ENCODE results near the gene CEBPZ. TPM values are rescaled to one million over a fixed set of nuclear protein-coding genes. Genes with fewer than 3 reads are reported as not detected.

Gene CEBPZ
- total RNA-seq, result 28.3 and 28.4 TPM in 2 replicates

GRCh38 chr2:37231241-37232130, at the start of gene CEBPZ, which contains the start of gene NDUFAF7:
TSS of gene CEBPZ (minus strand) at chr2:37231596. CDS start at chr2:37231567, 29 bp downstream.
TSS of gene NDUFAF7 (plus strand) at chr2:37231658. CDS start at chr2:37231706, 48 bp downstream.

GRCh38 chr2:37196320-37197195, 34.8 kb downstream of the CEBPZ start, which contains the start of gene CEBPZOS:
TSS of gene CEBPZOS (plus strand) at chr2:37196496. CDS start at chr2:37199705, 3,209 bp downstream.

GRCh38 chr2:37188570-37188969, 42.8 kb downstream of the CEBPZ start, which contains the start of gene SULT6B1:
TSS of gene SULT6B1 (minus strand) at chr2:37188670. CDS start at chr2:37188640, 30 bp downstream.

GRCh38 chr2:37156857-37157714, 74.3 kb downstream of the CEBPZ start, which contains the start of gene EIF2AK2:
TSS of gene EIF2AK2 (minus strand) at chr2:37156980. CDS start at chr2:37147806, 9,174 bp downstream.

Other genes with a start within 250 kb of the CEBPZ start
- 20.8 and 35.5 TPM in 2 replicates for gene HEATR5B, start 147.2 kb downstream of the CEBPZ start, total RNA-seq
- 2.7 and 4.3 TPM in 2 replicates for gene GPATCH11, start 147.1 kb downstream of the CEBPZ start, total RNA-seq
- gene EIF2AK2, start 74.6 kb downstream of the CEBPZ start, total RNA-seq, result 16.1 and 17.5 TPM in 2 replicates
- not detected in 2 replicates for gene SULT6B1, start 42.9 kb downstream of the CEBPZ start, total RNA-seq
- gene CEBPZOS, start 35.1 kb downstream of the CEBPZ start, total RNA-seq, result 14.4 and 15.3 TPM in 2 replicates
- gene NDUFAF7, start 62 bp upstream of the CEBPZ start, total RNA-seq, result 7.6 and 9.8 TPM in 2 replicates
- gene PRKD3, start 93.2 kb upstream of the CEBPZ start, total RNA-seq, result 66.4 and 69.9 TPM in 2 replicates
- 47.6 and 60.9 TPM in 2 replicates for gene QPCT, start 113.0 kb upstream of the CEBPZ start, total RNA-seq